Measurements from ENCODE around the gene VAV2.
"Not testable (repeated sequence)": the region's sequence is repeated elsewhere in the genome, so short reads cannot be mapped to it uniquely, and the experiment has no call there.

DNA sequence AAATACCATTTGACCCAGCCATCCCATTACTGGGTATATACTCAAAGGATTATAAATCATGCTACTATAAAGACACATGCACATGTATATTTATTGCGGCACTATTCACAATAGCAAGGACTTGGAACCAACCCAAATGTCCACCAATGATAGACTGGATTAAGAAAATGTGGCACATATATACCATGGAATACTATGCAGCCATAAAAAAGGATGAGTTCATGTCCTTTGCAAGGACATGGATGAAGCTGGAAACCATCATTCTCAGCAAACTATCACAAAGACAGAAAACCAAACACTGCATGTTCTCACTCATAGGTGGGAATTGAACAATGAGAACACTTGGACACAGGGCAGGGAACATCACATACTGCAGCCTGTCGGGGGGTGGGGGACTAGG is 68.5 kb downstream of the VAV2 start:
- TF ChIP-seq, protein P1, sequence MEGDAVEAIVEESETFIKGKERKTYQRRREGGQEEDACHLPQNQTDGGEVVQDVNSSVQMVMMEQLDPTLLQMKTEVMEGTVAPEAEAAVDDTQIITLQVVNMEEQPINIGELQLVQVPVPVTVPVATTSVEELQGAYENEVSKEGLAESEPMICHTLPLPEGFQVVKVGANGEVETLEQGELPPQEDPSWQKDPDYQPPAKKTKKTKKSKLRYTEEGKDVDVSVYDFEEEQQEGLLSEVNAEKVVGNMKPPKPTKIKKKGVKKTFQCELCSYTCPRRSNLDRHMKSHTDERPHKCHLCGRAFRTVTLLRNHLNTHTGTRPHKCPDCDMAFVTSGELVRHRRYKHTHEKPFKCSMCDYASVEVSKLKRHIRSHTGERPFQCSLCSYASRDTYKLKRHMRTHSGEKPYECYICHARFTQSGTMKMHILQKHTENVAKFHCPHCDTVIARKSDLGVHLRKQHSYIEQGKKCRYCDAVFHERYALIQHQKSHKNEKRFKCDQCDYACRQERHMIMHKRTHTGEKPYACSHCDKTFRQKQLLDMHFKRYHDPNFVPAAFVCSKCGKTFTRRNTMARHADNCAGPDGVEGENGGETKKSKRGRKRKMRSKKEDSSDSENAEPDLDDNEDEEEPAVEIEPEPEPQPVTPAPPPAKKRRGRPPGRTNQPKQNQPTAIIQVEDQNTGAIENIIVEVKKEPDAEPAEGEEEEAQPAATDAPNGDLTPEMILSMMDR (conservative IDR thresholded peaks at IDR 0.05): not testable (repeated sequence)
- not testable (repeated sequence) for TF ChIP-seq ZFX (IDR thresholded peaks at IDR 0.05)

All from C4-2B (cell line).